Medulla oblongata (tissue), 1 donor: ENCODE results near the gene MORN5.

Source experiments
- DNase-seq: peaks from one replicate; pipeline ENCODE4 v3.0.0-alpha.2; 2015; ENCODE audit errors: extremely low spot score

MORN5 gene

GRCh38 chr9:122124528-122124927 lies 35.2 kb upstream of the MORN5 start:
- no peak for DNase-seq

- peak; percentile 92 for DNase-seq
Measured at GRCh38 chr9:122125158-122125508, 34.6 kb upstream of the MORN5 start.

GRCh38 chr9:122125509-122126330 lies 34.0 kb upstream of the MORN5 start:
- no peak for DNase-seq

GRCh38 chr9:122126331-122127261 lies 33.1 kb upstream of the MORN5 start:
- no peak for DNase-seq

- no peak for DNase-seq
Measured at GRCh38 chr9:122127396-122127798, 32.3 kb upstream of the MORN5 start.

- no peak for DNase-seq
Measured at GRCh38 chr9:122128007-122128968, 31.4 kb upstream of the MORN5 start.

GRCh38 chr9:122128969-122129343 lies 30.8 kb upstream of the MORN5 start:
- no peak for DNase-seq

GRCh38 chr9:122129969-122130368 lies 29.7 kb upstream of the MORN5 start:
- DNase-seq: no peak

- no peak for DNase-seq
Measured at GRCh38 chr9:122130837-122131236, 28.9 kb upstream of the MORN5 start.

- no peak for DNase-seq
Measured at GRCh38 chr9:122131401-122132001, 28.2 kb upstream of the MORN5 start.

- no peak for DNase-seq
Measured at GRCh38 chr9:122132539-122132938, 27.2 kb upstream of the MORN5 start.

- DNase-seq: no peak
Measured at GRCh38 chr9:122133263-122133983, 26.3 kb upstream of the MORN5 start.

GRCh38 chr9:122133984-122134535 lies 25.6 kb upstream of the MORN5 start:
- no peak for DNase-seq

GRCh38 chr9:122134822-122135528 lies 24.7 kb upstream of the MORN5 start:
- DNase-seq: no peak

GRCh38 chr9:122135529-122135859 lies 24.2 kb upstream of the MORN5 start:
- no peak for DNase-seq

- DNase-seq: no peak
Measured at GRCh38 chr9:122138560-122139268, 21.0 kb upstream of the MORN5 start.

- DNase-seq: no peak
Measured at GRCh38 chr9:122140368-122141193, 19.1 kb upstream of the MORN5 start.

GRCh38 chr9:122141671-122142070 lies 18.0 kb upstream of the MORN5 start:
- no peak for DNase-seq
